Immature natural killer cell (primary cell): ENCODE results near the gene C10orf71. TPM values are rescaled to one million over a fixed set of nuclear protein-coding genes. Genes with fewer than 3 reads are reported as not detected.

Experiments
- DNase-seq, 3 donors: peaks; one replicate each; pipeline ENCODE4 v3.0.0; 2022; ENCODE audit warnings: mixed read lengths in 1 of 3
- H3K27ac Mint-ChIP-seq, 6 donors: one replicate each; pipeline ENCODE4 v1.8.0; 2020; ENCODE audit warnings: mixed read lengths in 6 of 6, mild to moderate bottlenecking in 5 of 6, inconsistent platforms in 4 of 6, moderate library complexity in 3 of 6
- H3K27me3 Mint-ChIP-seq, 3 donors: one replicate each; pipeline ENCODE4 v1.8.0; 2020 to 2021; ENCODE audit warnings: low read depth in 3 of 3, mild to moderate bottlenecking in 3 of 3, mixed read lengths in 3 of 3, moderate library complexity in 3 of 3, inconsistent platforms in 1 of 3
- H3K36me3 Mint-ChIP-seq, 3 donors: one replicate each; pipeline ENCODE4 v1.8.0; 2020; ENCODE audit warnings: mixed read lengths in 3 of 3, inconsistent platforms in 2 of 3, mild to moderate bottlenecking in 2 of 3
- H3K4me1 Mint-ChIP-seq, 2 donors: one replicate each; pipeline ENCODE4 v1.8.0; 2020; ENCODE audit warnings: inconsistent platforms in 2 of 2, mild to moderate bottlenecking in 2 of 2, mixed read lengths in 2 of 2, moderate library complexity in 1 of 2
- H3K4me3 Mint-ChIP-seq, 5 donors: one replicate each; pipeline ENCODE4 v1.8.0; 2020; ENCODE audit warnings: mild to moderate bottlenecking in 5 of 5, mixed read lengths in 5 of 5, inconsistent platforms in 3 of 5, moderate library complexity in 3 of 5
- H3K9me3 Mint-ChIP-seq, 6 donors: one replicate each; pipeline ENCODE4 v1.8.0; 2020; ENCODE audit warnings: mild to moderate bottlenecking in 6 of 6, mixed read lengths in 6 of 6, inconsistent platforms in 4 of 6, moderate library complexity in 3 of 6
- polyA plus RNA-seq, 3 donors: library from polyadenylated mRNA; unstranded; fragments of 300-500 nt; fragmentation: Illumina TruSeq; gene quantifications; one replicate each; pipeline ENCODE4 v1.2.3, GENCODE V29; 2021

C10orf71 gene
- polyA plus RNA-seq, 3 donors from 2014 or later = not detected

DNA sequence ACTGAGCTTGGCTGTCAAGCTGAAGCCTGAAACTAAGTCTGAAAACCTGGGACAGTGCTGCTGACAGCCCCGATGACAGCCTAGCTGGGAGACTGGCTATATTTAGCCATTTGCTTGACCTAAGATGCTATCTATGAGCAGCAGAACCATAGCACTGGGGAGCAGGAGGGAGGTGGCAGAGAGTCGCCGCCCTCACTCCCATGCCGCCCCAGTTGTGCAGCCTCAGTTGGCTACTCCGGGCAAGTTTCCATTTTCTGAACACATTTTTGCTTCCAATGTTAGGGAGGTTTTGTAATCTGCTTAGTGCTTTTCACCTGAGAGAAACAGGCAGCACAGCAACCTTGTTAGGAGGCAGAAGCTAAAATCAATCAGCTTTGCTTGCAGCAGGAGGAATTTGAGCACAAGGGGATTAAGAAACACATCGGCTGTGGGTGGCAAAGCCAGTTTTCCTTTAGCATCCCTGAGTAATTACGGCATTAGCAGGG is 20.4 kb upstream of the C10orf71 start:
- Mint-ChIP-seq H3K4me1 (peaks cover 25 to 35% of the 10 kb centered on the region in 2 donors), H3K27ac (no peak overlapping the region), H3K4me3 (no peak overlapping the region), H3K36me3 (no peaks in the 10 kb centered on the region), H3K27me3 (peaks cover 0 to 3% (median 2%) of the 10 kb centered on the region in 3 donors), H3K9me3 (no peaks in the 10 kb centered on the region)
- DNase-seq = no peak

- peak overlapping the region in 1 of 6 donors; percentile 30 for H3K27ac Mint-ChIP-seq
- DNase-seq = no peak
Observed at GRCh38 chr10:49279015-49279880, 19.7 kb upstream of the C10orf71 start.

GRCh38 chr10:49280001-49280408 is 19.0 kb upstream of the C10orf71 start:
- DNase-seq = peak in 1 of 3 donors; percentile 20

More at GRCh38 chr10:49279015-49279880, 19.7 kb upstream of the C10orf71 start:
- no peaks in the 10 kb centered on the region for H3K9me3 Mint-ChIP-seq
- H3K27me3 Mint-ChIP-seq = peaks cover 0 to 3% (median 2%) of the 10 kb centered on the region in 3 donors
- H3K4me3 Mint-ChIP-seq = no peak overlapping the region
- H3K4me1 Mint-ChIP-seq = peaks cover 19 to 28% of the 10 kb centered on the region in 2 donors
- H3K36me3 Mint-ChIP-seq = no peaks in the 10 kb centered on the region

DNA sequence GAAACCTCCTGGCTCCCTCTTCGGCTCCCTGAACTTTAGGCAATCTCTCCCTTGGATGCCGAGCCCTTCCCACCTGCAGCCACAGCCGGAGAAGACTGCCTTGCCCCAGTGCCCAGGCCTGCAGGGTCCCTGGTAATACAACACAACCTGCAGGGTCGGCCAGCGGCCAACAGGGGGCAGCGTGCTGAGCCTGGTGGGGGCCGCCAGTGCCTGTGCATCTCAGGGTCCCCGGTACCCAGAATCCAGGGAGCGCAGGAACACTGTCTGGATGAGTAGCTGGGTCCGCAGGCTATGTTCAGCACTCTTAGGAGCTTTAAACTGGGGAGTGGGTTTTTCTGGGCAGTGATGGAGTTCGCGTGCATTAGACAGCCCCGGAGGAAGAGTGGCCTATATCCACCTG is 17.5 kb upstream of the C10orf71 start:
- Mint-ChIP-seq H3K4me1 (peaks cover 19 to 29% of the 10 kb centered on the region in 2 donors), H3K27ac (no peak overlapping the region), H3K9me3 (peaks cover 0 to 3% (median 0%) of the 10 kb centered on the region in 6 donors), H3K27me3 (peaks cover 0 to 2% (median 0%) of the 10 kb centered on the region in 3 donors), H3K4me3 (no peak overlapping the region), H3K36me3 (no peaks in the 10 kb centered on the region)
- no peak for DNase-seq

More at GRCh38 chr10:49280001-49280408, 19.0 kb upstream of the C10orf71 start:
- Mint-ChIP-seq H3K4me1 (peaks cover 15 to 24% of the 10 kb centered on the region in 2 donors), H3K27ac (peak overlapping the region in 1 of 6 donors; percentile 28), H3K9me3 (peaks cover 0 to 3% (median 0%) of the 10 kb centered on the region in 6 donors), H3K36me3 (no peaks in the 10 kb centered on the region), H3K4me3 (peak overlapping the region in 2 of 5 donors; percentile 12 to 15), H3K27me3 (peaks cover 0 to 3% (median 2%) of the 10 kb centered on the region in 3 donors)

DNA sequence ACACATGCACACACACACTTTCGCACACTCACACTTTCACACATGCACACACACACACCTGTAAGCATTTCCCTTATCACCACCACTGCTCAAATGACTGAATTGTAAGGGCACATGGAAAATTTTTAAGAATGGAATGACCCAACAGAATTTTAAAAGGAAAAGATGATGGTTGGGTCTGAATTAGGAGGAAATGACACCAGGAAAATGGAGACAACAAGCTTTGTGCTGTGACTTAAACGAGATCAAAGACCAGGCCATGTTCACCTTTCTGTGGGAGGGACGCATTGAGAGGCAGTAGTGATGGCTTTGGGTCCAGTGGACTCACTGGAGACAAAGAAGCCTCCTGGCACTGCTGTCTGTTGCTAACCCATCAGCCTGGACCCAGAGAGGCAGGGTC is 16.7 kb upstream of the C10orf71 start:
- Mint-ChIP-seq H3K27ac (no peak overlapping the region), H3K27me3 (peaks cover 0 to 4% (median 2%) of the 10 kb centered on the region in 3 donors), H3K4me1 (peaks cover 19 to 29% of the 10 kb centered on the region in 2 donors), H3K36me3 (no peaks in the 10 kb centered on the region), H3K9me3 (peaks cover 0 to 3% (median 0%) of the 10 kb centered on the region in 6 donors), H3K4me3 (no peak overlapping the region)
- no peak for DNase-seq

DNA sequence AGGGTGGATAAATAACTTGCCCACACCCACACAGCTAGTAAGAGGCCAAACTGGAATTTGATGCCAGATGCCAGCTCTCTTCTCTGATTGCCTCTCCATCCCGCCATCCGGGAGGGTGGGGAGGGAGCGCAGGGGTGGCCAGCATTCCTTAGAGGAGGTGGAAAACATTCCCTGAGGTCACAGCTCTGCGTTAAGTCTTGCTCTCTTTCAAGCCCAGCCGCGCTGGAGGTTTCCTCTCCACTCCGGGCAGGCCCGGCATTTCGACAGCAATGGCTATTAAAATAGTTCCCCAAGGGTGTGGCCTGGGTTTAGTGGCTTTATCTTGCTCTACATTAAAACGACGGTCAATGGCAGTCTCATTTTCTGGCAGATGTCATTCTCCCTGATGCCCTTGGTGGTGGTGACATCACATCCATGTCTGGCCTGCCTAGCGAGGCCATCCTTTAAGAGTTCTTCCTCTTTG is 16.1 kb upstream of the C10orf71 start:
- Mint-ChIP-seq H3K9me3 (peaks cover 0 to 3% (median 0%) of the 10 kb centered on the region in 6 donors), H3K27me3 (peaks cover 0 to 4% (median 3%) of the 10 kb centered on the region in 3 donors), H3K27ac (no peak overlapping the region), H3K4me1 (peaks cover 19 to 29% of the 10 kb centered on the region in 2 donors), H3K36me3 (no peaks in the 10 kb centered on the region), H3K4me3 (no peak overlapping the region)
- DNase-seq = no peak

DNA sequence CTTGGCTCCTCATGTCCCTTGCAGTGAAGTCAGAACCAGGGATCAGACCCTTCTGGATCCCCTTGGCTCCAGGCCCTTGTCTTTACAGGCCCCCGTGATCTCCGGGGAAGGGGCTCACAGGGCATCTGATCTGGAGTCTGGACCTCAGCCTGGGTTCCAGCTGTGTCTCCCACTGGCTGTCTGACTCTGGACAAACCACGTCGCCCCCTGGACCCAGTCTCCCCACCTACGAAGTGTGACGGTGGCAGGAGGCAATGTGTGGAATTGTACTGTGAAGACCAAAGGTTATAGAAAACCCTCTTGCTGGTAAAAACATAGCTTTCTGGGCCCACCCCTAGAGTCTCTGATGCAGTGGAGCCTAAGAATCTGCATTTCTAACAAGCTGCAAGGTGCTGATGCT is 15.5 kb upstream of the C10orf71 start:
- no peak for DNase-seq
- H3K36me3 Mint-ChIP-seq = no peaks in the 10 kb centered on the region
- H3K9me3 Mint-ChIP-seq = peaks cover 0 to 3% (median 0%) of the 10 kb centered on the region in 6 donors
- peaks cover 0 to 4% (median 3%) of the 10 kb centered on the region in 3 donors for H3K27me3 Mint-ChIP-seq
- peaks cover 19 to 29% of the 10 kb centered on the region in 2 donors for H3K4me1 Mint-ChIP-seq
- no peak overlapping the region for H3K27ac Mint-ChIP-seq
- no peak overlapping the region for H3K4me3 Mint-ChIP-seq

DNA sequence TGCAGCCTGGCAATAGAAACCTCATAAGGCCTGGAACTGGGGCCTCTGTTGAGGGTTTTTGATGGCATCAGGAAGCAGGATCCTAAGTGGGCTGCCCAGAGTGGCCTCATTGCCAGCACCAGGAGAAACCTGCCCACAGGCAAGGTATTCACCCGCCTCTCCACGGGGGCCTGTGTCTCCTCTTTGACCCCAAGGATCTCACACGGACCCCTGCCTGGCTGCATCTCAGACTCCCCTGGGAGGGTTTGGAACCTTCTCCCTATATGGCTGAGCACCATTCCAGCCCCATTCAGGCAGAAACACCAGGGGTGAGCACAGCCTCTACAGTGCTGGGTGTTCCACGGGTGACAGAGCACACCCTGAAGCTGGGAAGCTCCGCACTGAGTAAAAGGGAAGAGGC is 14.6 kb upstream of the C10orf71 start:
- no peak overlapping the region for H3K4me3 Mint-ChIP-seq
- H3K27me3 Mint-ChIP-seq = peaks cover 0 to 4% (median 3%) of the 10 kb centered on the region in 3 donors
- no peaks in the 10 kb centered on the region for H3K36me3 Mint-ChIP-seq
- no peak for DNase-seq
- no peak overlapping the region for H3K27ac Mint-ChIP-seq
- peaks cover 0 to 3% (median 0%) of the 10 kb centered on the region in 6 donors for H3K9me3 Mint-ChIP-seq
- peaks cover 16 to 21% of the 10 kb centered on the region in 2 donors for H3K4me1 Mint-ChIP-seq

DNA sequence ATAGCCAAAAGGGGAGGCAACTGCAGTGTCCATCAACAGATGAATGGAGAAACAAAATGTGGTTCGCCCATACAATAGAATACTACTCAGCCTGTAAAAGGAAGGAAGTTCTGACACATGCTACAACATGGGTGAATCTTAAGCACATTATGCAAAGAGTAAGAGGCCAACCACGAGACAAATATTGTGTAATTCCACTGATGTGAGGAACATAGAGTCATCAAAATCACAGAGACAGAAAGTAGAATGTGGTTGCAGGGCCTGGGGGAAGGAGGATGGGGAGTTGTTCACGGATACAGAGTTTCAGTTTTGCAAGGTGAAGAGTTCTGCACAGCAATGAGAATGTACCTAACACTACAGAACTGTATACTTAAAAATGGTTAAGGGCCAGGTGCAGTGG is 13.7 kb upstream of the C10orf71 start:
- no peak overlapping the region for H3K4me3 Mint-ChIP-seq

DNA sequence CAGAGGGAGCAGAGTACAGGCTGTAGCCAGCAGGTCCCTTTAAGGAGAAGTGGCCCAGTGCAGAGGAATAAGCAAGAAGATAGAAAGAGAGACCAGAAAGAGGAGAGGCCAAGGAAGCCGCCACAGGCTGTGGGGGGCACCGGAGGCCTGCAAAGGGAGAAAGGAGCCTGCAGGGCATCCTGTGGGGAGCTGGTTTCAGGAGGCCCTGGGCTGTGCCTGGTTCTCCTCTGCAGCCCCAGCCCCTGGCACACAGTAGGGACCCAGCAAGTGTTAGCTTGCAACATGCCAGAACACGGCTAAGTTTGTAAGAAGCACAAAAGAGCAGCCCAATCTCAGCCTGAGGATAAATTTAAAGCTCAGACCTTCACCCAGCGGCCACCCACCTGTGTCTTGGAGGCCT is 12.3 kb upstream of the C10orf71 start:
- H3K27me3 Mint-ChIP-seq = peaks cover 3% of the 10 kb centered on the region in 3 donors
- DNase-seq = no peak
- no peaks in the 10 kb centered on the region for H3K36me3 Mint-ChIP-seq
- peaks cover 0 to 3% (median 0%) of the 10 kb centered on the region in 6 donors for H3K9me3 Mint-ChIP-seq
- H3K27ac Mint-ChIP-seq = peak overlapping the region in 2 of 6 donors; percentile 65 to 77
- peaks cover 3 to 9% of the 10 kb centered on the region in 2 donors for H3K4me1 Mint-ChIP-seq
- no peak overlapping the region for H3K4me3 Mint-ChIP-seq

More for the DNA sequence above, 13.7 kb upstream of the C10orf71 start:
- H3K4me1 Mint-ChIP-seq = peaks cover 7 to 12% of the 10 kb centered on the region in 2 donors
- DNase-seq = peak in 1 of 3 donors; percentile 12
- peak overlapping the region in 2 of 6 donors; percentile 41 to 48 for H3K27ac Mint-ChIP-seq
- peaks cover 3 to 4% (median 3%) of the 10 kb centered on the region in 3 donors for H3K27me3 Mint-ChIP-seq
- no peaks in the 10 kb centered on the region for H3K36me3 Mint-ChIP-seq
- peaks cover 0 to 3% (median 0%) of the 10 kb centered on the region in 6 donors for H3K9me3 Mint-ChIP-seq

DNA sequence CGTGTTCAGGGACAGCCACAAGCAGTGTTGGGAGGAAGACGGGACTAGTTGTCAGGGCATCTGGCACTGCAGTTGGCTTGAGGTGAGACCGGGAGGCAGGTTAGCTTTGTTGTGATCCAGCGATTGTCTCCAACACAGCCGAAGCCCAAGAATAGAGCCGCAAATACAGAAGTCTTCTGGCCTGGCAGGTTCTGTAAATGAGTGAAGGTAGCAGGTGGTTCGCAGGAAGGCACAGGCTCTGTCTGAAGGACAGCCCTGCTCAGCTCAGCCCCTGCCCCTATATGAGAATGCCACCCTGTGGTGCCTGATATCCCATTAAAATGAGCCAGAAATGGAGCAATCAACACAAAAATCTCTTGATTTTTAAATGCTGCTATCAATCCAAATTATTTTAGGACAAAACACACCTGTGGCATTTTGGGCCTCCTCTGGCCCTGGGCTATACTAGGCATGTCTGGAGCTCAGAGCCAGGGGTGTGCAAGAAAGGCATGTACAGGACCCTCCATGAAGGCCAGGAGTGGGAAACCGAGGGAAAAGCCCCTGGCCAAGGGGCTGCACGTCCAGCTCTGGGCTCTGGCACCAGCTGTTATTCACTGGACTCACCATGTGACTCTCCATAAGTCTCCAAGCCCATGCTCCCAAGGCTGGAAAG is 11.2 kb upstream of the C10orf71 start:
- peaks cover 3 to 5% (median 3%) of the 10 kb centered on the region in 3 donors for H3K27me3 Mint-ChIP-seq
- peak overlapping the region in 1 of 6 donors; percentile 6 for H3K27ac Mint-ChIP-seq
- H3K36me3 Mint-ChIP-seq = peaks cover 0 to 3% (median 0%) of the 10 kb centered on the region in 3 donors

GRCh38 chr10:49288341-49289065 is 10.5 kb upstream of the C10orf71 start:
- peaks cover 0 to 3% (median 0%) of the 10 kb centered on the region in 6 donors for H3K9me3 Mint-ChIP-seq
- no peak for DNase-seq
- H3K4me1 Mint-ChIP-seq = peaks cover 8 to 9% of the 10 kb centered on the region in 2 donors
- H3K27me3 Mint-ChIP-seq = peaks cover 3 to 5% (median 4%) of the 10 kb centered on the region in 3 donors
- no peak overlapping the region for H3K4me3 Mint-ChIP-seq
- no peak overlapping the region for H3K27ac Mint-ChIP-seq
- H3K36me3 Mint-ChIP-seq = peaks cover 0 to 6% (median 0%) of the 10 kb centered on the region in 3 donors

More for the DNA sequence above, 11.2 kb upstream of the C10orf71 start:
- Mint-ChIP-seq H3K4me1 (peaks cover 5 to 9% of the 10 kb centered on the region in 2 donors), H3K4me3 (no peak overlapping the region), H3K9me3 (peaks cover 0 to 3% (median 0%) of the 10 kb centered on the region in 6 donors)
- no peak for DNase-seq

- Mint-ChIP-seq H3K27ac (no peak overlapping the region), H3K4me3 (no peak overlapping the region), H3K27me3 (peaks cover 4 to 5% (median 4%) of the 10 kb centered on the region in 3 donors), H3K9me3 (peaks cover 0 to 3% (median 0%) of the 10 kb centered on the region in 6 donors), H3K4me1 (peaks cover 8 to 9% of the 10 kb centered on the region in 2 donors), H3K36me3 (peaks cover 0 to 6% (median 0%) of the 10 kb centered on the region in 3 donors)
- DNase-seq = no peak
Observed at GRCh38 chr10:49289480-49289879, 9.5 kb upstream of the C10orf71 start.
